Fibroblast of skin of right quadriceps (primary cell): ENCODE measurements around the gene TPST1.
A peak's percentile ranks its signal among the peaks of the same experiment; 100 is the strongest.
"Not testable (repeated sequence)": the region's sequence is repeated elsewhere in the genome, so short reads cannot be mapped to it uniquely, and the experiment has no call there.

ENCODE experiments used
- DNase-seq: peaks from one replicate; pipeline ENCODE4 v3.0.0-alpha.2; 2013

Gene TPST1

DNA sequence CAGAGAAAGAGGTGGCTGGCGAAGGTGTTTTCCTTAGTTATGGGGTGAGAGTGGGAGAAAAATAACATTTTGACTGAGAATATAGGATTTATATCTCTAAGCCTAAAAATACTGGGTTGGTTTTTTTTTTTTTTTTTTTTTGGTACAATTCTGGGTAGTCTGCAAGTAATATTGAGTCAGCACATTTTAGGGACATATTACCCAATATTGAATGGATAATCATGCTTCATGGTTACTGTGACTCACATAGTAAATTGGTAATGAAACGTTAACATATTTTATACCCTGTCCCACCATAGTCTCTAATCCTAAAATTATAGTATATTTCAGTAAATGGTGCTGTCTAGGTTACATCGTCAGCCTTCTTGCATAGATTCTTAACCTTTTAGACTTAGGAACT lies 91.4 kb downstream of the TPST1 start:
- peak; percentile 78 for DNase-seq

- DNase-seq, result no peak
Observed at GRCh38 chr7:66297579-66297978, 92.4 kb downstream of the TPST1 start.

DNA sequence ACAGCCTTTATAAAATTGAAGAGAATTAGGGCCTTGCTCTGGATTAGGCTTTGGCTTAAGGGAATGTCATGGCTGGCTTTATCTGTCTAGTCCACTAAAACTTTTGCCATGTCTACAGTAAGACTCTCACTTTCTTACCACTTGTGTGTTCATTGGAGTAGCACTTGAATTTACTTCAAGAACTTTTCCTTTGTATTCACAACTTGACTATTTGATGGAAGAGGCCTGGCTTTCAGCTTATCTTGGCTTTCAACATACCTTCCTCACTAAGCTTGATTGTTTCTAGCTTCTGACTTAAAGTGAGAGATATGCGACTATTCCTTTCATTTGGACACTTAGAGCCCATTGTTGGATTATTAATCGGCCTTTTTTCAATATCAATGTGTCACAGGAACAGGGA lies 96.1 kb downstream of the TPST1 start:
- no peak for DNase-seq

- DNase-seq, result no peak
Observed at GRCh38 chr7:66301737-66302136, 96.6 kb downstream of the TPST1 start.

DNA sequence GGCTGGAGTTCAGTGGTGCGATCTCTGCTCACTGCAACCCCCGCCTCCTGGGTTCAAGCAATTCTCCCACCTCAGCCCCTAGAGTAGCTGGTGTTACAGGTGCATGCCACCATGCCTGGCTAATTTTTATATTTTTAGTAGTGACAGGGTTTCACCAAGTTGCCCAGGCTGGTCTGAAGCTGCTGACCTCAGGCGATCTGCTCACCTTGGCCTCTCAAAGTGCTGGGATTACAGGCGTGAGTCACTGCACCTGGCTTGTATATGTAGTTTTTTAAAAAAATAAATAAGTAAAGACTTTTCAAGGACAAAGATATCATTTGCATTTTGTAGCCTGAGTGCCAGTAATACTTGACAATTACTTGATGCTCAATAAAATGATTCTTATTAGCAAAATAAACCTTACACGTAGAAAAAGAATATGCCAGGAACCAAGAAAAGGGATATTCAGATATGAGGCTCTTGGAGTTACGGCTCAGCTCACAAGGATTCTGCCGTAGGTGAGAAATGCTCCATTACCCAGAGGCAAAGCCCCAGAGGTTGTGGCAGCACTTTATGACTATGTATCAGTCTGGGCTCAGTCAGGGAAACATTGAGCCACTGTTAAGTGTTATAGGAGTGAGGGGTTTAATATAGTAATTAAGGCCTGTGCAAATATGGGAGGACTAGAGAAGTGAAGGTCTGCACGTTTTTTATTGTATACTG lies 98.5 kb downstream of the TPST1 start:
- DNase-seq, result no peak

DNA sequence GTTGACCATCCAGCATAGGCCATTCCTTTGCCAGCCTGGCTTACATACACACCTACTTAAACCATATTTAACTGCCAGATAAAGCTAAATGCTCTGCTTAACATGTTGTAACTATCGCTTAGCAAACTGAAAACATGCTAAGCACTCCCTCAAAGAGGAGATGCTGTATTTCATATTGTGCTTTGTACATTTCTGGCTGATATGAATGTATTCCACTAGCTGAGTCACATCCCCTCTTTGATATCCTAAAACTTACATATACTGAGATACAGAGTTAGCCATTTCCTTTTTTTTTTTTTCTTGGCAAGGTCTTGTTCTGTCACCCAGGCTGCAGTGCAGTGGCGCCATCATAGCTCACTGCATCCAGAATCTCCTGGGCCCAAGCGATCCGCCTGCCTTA lies 99.4 kb downstream of the TPST1 start:
- DNase-seq, result peak; percentile 24

GRCh38 chr7:66306243-66306642 lies 101.1 kb downstream of the TPST1 start:
- DNase-seq, result no peak

DNA sequence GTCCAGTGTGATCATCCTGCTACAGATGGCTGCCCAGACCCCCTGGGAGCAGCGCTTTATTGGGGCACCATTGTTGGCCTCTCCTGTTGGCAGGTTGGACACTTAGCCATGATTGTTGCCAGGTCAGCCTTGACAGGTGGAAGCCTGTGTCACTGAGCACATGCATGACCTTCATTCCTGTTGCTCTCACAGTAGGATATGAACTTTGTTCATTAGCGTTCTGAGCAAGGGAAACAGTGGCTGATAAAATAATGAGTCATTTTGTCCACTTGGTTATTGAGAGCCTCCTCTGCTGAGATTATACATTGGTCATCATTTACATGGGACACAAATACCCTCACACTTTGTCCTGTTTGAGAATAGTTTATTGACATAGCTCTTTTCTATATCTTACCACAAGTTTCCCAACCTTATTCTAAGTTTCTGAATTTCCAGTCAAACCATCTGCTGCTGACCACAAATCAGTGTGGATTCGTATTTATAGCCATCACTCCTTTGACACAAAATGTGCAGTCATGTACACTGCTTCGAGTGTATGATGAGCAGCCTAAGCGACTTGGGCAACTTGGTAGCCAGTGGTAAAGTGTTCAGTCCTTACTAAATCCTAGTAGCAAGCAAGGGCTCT lies 102.6 kb downstream of the TPST1 start:
- no peak for DNase-seq

GRCh38 chr7:66308411-66308810 lies 103.3 kb downstream of the TPST1 start:
- no peak for DNase-seq

DNA sequence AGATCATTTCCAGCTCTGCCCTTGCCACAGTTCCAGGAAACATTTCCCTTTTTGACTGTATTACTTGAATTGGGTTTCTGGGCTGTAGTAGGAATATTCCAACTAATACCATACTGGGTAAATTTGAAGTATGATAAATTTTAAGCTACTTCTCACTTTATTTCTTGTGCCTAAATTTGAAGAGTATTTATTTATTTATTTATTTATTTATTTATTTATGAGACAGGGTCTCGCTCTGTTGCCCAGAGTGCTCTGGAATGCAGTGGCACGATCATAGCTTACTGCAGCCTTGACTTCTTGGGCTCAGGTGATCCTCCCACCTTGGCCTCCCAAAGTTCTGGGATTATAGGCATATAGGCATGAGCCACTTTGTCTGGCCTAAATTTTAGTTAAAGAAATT lies 105.5 kb downstream of the TPST1 start:
- no peak for DNase-seq

- DNase-seq, result no peak
Observed at GRCh38 chr7:66313886-66314568, 108.9 kb downstream of the TPST1 start.

DNA sequence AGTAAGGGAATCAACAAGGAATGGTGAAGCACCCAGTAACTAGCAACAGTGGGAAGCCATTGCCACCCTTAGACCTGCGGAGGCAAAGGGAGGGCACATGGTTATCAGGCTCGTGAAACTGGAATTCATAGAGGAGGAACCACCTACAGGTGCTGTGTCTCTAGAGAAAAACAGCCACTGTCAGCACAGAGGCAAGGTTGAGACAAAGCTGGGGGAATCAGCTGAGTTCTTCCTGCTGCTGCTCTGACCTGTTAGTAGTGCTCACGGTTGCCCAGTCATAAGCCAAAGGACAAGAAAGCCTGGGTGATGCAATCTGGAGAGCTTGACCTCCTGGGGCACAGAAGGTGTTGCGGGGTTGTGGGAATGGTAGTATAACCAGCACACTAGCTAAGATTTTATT lies 110.1 kb downstream of the TPST1 start:
- DNase-seq, result no peak

DNA sequence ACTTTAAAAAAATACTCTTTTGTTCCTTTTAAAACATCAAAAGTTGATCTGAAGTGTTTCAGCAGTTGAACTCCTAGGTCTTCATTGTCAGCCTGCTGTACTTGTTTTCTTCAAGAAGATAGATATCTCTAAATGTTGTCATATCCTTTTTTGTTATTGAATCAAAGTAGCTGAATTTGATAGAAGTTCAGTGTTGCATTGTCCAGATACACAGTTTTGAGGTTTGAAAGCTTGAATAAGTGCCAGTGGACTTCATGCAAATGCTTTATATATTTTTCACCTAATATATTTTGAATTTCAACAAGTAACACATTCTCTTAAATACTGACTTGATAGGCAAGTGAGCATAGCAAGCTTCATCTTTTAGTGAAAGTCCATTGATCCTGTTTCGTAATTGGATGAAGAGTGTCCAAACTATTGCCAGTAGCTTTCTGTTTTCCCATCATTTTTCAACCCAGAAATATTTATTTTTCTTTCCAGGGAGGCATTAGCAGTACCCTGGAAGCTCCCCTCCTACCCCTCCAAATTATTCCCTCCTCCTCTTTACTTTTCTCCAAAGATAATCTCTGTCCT lies 114.4 kb downstream of the TPST1 start:
- no peak for DNase-seq

DNA sequence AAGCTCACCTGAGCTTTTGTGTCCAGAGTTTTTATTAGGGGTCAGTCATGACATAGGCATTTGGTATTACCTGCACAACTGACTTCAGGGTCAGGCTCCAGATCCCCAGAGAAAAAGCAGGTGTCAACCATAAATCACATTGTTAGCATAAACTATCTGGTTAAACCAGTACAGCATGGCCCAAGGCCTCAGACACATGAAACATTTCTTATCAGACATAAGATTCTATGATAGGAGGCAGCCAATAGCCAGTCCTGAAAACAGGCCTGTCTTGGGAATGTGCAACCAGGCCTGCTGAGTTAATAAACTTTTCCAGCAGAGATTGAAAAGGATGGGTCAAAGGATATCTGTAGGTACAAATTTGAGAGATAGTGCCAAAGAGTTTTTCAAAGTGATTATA lies 116.1 kb downstream of the TPST1 start:
- DNase-seq, result no peak

GRCh38 chr7:66323114-66323796 lies 118.1 kb downstream of the TPST1 start:
- DNase-seq, result peak; percentile 11

GRCh38 chr7:66324985-66325384 lies 119.9 kb downstream of the TPST1 start:
- not testable (repeated sequence) for DNase-seq

DNA sequence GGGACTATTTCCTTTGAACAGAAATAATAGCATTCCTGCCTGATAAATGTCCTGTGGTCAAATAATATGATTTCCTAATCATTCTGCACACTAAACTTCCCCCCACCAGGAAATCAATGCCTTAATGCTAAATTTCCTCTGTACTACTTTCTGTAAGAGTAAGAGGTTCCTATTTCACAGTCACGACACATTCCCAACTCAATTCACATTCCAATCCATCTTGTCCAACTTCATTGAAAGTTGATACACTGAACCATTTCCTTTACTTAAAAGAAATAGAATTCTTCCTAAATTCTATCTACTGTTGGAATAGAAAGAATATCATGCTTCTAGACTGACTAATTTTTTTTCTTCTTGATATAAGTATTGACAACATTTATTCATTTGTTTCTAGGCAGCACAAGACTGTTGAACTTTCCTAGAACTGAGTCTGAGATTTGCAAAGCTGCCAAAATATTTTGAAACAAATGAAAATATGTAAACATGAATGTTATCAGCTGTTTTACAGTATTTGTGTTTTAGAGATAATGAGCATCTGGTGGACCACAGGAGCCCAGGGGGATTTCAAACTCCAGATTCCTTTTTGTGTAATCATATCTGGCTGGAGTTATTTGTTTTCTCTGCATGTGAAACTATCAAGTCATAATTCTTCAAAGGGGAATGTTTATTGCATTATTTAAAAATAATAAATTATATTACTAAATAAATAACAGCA lies 121.5 kb downstream of the TPST1 start:
- peak; percentile 88 for DNase-seq

GRCh38 chr7:66330961-66331360 lies 125.8 kb downstream of the TPST1 start:
- DNase-seq, result no peak

- DNase-seq, result no peak
Observed at GRCh38 chr7:66331883-66332282, 126.7 kb downstream of the TPST1 start.

DNA sequence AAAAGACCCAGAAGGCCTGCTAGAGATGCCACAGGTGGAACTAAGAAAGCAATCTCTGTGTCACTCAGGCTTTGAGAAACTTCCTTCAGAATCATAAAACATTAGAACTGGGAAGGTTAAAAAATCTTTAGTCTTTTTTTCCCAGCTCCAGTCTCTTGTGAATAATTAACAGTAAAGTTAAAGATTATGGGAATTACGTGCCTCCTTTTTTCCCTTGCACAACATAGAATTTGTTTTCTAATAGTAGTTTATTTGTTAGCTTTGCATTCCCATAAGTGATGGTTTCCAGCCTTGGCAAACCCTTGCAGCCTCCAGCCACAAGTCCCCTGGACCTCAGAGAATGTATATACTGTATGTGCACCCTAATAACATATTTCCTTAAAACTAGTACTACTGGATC lies 128.3 kb downstream of the TPST1 start:
- DNase-seq, result no peak

- no peak for DNase-seq
Observed at GRCh38 chr7:66335318-66335717, 130.2 kb downstream of the TPST1 start.

- DNase-seq, result no peak
Observed at GRCh38 chr7:66336760-66337159, 131.6 kb downstream of the TPST1 start.

GRCh38 chr7:66339141-66339540 lies 134.0 kb downstream of the TPST1 start:
- DNase-seq, result no peak
